HG02588 (cell line): ENCODE data around the gene DNAH1.

Experiments
- ATAC-seq: cut with Tn5 transposase; IDR thresholded peaks from one replicate; pipeline ENCODE4 v1.9.1; 2021; ENCODE audit warnings: mild to moderate bottlenecking, moderate library complexity; ENCODE audit not compliant: unreplicated experiment

DNAH1 gene

DNA sequence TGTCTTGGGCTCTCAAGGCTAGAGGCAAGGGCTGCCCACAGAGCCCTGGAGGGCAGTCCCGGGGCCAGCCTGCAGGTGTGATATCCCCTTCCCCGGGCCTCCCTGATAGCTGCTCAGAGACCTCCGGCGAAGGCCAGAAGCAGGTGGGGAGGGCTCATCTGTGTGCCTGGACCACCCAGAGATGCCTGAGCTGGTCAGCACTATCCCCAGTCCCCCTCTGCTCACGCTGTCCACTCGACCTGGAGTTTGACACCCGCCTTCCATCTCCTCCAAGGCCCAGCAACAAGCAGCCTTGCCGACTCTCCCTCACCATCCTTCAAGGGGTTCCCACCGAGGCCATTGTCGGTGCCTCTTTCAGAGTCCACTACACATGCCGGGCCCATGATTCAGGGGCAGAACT is 39.4 kb downstream of the DNAH1 start:
- ATAC-seq: no peak

DNA sequence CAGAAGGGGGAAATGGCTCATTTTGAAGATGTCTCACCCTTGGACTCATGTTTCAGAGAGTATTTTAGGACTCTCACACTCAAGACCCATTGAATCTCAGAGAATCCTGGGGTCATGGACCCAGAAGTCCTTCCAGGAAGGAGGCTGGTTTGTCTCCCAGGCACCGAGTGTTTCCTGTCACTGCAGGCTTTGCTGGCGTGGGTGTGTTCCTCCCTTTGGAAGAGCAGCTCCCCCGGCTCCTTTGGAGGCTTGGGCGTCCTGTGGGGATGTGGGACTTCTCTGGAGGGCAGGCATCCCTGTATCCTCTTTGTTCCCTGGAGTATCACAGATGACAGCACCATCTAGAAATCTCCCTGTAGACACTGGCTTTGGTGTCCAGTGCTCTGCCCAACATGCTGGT is 40.0 kb downstream of the DNAH1 start:
- no peak for ATAC-seq

DNA sequence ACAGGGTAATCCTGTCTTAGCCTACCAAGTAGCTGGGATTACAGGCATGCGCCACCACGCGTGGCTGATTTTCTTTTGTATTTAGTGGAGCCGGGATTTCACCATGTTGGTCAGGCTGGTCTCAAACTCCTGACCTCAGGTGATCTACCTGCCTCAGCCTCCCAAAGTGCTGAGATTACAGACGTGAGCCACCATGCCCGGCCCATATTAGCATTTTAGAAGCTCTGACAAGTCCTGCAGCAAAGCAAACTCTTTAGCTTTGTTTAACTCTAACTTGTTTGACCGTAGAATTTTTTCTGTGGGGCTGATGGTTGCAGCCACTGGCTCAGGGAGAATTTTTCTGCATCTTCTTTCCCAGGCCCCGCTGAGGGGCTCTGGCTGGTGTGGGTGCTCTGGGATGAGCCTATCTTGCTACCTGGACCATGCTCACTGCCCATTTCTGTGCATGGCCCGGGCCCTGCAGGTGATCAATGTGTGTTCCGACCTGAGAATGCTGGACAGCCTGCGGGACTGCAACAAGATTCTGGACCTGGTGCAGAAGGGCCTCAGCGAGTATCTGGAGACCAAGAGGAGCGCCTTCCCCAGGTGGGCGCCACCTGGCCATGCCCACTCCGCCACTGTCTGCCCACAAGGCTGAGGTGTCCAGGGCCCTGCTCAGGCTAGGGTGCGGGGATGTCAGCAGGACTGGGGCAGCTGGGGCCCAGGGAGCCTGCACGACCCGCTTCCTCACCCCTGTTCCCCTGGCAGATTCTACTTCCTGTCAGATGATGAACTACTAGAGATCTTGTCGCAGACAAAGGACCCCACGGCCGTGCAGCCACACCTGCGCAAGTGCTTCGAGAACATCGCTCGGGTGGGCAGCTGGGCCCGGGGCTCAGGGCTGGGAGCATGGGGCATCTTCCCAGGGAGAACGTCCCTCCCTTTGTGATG is 41.3 kb downstream of the DNAH1 start:
- ATAC-seq: no peak

DNA sequence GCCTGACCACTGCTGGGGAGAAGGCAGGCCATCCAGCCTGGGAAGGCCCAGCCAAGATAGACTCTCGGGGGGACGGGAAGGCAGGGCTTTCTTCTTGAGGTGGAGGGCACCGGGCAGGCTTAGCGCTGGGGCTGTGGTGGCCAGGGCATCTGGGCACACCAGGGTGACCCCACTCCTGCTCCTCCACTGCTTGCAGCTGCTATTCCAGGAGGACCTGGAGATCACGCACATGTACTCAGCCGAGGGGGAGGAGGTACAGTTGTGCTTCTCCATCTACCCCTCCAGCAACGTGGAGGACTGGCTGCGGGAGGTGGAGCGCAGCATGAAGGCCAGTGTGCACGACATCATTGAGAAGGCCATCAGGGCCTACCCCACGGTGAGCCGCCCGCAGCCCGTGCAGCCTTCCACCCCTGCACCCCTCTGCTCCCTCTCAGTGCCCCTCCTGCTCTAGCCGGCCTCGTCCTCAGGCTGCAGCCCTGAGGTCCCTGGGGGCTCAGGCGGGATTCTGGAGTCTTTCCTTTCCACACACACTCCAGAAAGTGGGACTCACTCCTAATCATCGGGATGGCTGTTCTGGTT is 42.3 kb downstream of the DNAH1 start:
- ATAC-seq: no peak

DNA sequence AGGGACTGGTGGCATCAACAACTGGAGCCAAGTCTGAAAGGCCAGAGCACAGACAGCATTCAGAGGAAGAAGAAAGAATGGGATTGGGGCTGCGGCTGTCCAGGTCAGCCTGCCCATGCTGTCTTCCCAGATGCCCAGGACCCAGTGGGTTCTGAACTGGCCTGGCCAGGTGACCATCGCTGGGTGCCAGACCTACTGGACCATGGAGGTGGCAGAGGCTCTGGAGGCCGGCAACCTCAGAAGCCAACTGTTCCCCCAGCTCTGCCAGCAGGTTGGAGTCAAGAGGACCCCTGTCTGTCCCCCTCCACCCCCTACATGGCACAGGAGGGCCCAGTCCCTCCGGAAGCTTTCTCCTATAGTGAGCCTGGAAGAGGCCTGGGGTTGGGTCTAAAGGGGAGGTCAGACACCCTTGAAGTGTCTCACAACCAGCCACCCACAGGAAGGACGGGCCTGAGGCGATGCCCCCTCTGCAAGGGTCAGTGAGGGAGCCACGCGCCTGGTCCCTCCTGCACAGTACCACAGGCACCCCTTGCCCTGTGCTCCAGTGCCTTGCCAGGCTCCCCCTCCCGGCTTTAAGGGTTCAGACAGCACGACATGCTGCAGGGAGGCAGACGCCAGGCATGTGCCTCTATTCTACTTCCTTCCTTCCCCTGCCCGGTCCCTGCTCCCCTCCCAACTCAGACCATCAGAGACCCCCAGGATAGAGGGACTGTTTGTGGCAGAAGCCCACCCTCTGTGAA is 43.2 kb downstream of the DNAH1 start:
- no peak for ATAC-seq

DNA sequence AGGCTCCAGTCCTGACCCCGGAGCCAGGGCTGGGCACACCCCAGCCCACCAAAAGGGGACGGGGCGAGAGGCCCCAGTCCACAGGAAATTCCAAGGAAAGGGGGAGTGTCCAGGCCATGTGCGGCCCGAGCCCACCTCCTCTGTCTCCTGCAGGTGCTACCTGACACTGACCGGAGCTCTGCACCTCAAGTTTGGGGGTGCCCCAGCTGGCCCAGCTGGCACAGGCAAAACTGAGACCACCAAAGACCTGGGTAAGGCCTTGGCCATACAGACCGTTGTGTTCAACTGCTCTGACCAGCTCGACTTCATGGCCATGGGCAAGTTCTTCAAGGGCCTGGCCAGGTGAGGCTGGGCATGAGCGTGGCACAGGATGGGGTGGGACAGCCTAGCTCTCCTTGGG is 44.9 kb downstream of the DNAH1 start:
- ATAC-seq: no peak

DNA sequence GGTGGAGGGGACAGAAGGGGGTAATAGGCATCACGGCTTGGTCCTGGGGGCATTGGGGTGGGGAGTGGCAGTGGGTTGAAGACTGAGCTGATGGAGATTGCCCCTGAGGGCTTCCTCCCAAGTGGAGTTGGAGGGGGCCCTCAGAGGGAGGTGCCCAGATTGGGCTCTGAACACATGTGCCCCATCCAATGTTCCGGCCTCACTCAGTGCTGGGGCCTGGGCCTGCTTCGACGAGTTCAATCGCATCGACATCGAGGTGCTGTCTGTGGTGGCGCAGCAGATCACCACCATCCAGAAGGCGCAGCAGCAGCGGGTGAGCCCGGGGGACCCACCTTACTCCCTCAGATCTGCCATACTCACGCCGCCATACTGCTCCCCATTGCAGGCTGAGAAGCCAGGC is 45.3 kb downstream of the DNAH1 start:
- no peak for ATAC-seq

DNA sequence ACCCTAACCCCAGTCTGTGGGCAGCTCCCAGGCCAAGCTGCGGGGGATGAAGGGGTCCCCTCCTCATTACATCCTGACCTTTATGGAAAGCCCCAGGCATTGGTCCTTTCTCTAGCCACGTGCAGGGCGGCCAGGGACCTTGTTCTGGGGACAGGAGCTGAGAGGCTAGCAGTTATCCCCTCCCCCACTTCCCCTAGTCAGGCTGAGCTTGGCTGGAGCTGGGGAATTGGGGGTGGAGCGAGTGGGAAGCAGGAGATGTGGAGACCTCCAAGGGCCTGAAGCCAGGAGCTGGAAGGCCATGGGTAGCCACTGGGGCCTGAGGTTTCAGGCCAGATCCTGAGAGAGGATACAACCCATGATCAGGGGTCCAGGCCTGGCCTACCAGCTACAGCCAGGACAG is 45.8 kb downstream of the DNAH1 start:
- no peak for ATAC-seq

DNA sequence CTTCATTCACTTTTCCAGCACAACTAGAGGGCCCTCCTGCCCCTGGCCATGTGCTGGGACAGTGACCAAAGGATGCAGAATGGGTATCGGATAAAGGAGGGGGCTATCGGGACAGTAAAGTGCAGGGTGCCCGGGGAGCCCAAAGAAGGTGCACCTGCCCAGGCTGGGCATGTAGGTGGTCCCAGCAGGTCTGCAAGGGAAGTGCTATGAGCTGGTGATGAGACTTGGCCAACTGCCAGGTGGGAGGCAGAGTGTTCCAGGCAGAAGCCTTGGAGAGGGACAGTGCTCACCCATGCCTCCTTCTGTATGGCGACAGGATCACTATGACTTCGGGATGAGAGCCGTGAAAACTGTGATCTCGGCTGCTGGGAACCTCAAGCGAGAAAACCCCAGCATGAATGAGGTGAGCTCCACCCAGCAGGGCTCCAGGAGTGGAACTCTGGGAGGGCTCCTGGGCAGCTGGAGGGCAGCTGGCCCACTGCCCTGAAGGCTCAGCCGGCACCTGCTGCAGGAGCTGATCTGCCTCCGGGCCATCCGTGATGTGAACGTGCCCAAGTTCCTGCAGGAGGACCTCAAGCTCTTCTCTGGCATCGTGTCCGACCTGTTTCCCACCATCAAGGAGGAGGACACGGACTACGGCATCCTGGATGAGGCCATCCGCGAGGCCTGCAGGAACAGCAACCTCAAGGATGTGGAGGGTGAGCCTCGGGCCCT is 48.4 kb downstream of the DNAH1 start:
- no peak for ATAC-seq

DNA sequence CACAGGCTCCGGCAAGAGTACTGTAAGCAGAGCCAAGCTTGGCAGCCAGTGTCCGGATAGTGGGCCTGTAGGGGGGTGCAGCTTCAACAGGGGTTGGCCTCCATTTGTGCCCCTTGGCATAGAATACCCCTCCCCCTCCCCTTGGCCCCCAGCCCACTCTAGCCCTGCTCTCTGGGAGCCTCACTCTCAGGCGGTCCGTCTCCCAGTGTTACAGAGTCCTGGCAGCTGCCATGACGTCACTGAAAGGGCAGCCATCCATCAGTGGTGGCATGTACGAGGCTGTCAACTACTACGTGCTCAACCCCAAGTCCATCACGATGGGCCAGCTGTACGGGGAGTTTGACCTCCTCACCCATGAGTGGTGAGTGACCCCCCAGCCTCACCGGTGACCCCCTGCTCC is 50.4 kb downstream of the DNAH1 start:
- no peak for ATAC-seq

DNA sequence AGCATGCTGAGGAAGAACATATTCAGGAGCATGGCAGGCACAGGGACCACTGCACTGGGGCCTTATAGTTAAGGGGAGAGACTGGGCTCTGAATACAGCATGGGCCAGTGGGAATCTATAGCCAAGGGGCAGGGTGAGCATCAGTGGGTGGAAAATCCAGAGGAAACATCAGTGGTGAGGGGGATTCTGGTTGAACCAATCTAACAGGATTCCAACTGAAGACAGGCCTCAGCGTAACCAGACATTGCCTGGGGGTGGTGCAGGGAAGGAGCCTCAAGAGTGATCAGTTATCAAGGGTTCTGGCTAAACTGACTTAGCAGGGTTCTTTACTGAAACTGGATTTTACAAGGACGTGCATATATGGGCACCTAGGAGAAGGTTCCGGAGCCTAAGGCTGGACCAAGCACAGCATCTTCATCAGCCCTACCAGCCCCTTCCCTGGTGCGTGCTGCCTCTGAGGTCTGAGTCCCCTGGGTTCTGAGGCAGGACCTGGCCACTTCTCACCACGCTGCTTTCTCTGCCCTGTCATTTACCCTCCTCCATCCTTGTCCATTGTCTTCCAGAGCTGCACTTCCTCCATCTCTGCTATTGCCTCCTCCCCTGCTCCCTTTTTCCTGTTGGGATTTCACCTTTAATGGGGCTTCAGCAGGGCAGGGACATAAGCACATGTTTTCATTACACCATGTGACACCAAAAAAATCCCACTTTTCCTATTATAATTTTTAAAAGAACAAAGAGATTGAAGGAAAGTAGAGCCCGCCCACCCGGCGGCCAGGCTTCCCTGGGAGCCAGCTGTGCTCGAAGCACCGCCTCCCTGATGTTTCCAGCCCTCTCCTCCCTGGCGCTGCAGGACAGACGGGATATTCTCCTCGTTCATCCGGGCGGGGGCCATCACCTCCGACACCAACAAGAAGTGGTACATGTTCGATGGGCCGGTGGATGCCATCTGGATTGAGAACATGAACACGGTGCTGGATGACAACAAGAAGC is 52.1 kb downstream of the DNAH1 start:
- no peak for ATAC-seq

DNA sequence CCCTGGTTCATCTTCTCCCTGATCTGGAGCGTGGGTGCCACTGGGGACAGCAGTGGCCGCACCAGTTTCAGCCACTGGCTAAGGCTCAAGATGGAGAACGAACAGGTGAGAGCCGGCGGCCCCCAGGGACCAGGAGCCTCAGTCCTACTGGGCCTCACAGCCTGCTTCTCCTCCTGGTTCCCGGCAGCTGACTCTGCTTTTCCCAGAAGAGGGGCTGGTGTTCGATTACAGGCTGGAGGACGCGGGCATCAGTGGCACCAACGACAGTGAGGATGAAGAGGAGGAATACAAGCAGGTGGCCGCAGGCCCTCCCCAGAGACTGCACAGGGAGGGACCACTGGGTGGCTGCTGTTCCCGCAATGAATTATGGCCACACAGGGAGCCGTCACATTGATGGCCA is 54.4 kb downstream of the DNAH1 start:
- no peak for ATAC-seq

DNA sequence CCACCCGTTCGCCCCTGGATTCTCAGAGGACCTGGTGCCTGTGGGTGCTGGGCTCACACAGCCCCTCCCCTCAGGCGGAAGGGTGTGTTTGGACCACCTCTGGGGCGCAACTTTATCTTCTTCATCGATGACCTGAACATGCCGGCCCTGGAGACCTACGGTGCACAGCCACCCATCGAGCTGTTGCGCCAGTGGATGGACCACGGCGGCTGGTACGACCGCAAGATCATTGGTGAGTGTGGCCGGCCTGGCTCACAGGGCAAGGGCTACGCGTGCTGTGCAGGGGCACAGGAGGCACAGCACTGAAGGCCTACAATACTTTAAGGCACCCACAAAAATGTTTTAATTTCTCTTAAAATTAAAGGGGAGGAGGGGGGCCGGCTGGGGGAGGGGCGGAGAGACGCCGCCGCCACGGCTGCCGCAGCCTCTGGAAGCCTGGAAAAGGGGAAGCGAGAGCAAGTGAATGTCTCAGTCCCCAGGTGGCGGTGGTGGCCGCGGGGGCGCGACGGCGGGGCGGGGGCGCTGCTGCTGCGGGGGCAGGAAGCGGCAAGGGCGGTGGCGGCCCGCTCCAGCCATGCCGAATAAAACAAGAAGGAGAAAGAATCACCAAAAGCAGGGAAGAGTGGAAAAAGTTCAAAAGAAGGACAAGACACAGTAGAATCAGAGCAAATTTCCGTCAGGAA is 56.8 kb downstream of the DNAH1 start:
- ATAC-seq: no peak

DNA sequence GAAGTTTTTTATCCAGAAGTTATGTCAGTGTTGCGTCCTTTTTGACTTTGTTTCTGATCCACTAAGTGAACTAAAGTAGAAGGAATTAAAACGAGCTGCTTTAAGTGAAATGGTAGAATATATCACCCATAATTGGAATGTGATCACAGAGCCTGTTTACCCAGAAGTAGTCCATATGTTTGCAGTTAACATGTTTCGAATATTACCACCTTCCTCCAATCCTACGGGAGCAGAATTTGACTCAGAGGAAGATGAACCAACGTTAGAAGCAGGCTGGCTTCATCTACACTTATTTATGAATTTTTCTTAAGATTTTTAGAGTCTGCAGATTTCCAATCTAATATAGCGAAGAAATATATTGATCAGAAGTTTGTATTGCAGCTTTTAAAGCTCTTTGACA is 57.6 kb downstream of the DNAH1 start:
- no peak for ATAC-seq

DNA sequence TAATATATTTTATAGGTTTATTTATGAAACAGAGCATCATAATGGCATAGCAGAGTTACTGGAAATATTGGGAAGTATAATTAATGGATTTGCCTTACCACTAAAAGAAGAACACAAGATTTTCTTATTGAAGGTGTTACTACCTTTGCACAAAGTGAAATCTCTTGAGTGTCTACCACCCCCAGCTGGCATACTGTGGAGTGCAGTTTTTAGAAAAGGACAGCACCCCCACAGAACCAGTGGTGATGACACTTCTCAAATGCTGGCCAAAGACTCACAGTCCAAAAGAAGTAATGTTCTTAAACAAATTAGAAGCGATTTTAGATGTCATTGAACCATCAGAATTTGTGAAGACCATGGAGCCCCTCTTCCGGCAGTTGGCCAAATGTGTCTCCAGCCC is 58.1 kb downstream of the DNAH1 start:
- ATAC-seq: no peak

DNA sequence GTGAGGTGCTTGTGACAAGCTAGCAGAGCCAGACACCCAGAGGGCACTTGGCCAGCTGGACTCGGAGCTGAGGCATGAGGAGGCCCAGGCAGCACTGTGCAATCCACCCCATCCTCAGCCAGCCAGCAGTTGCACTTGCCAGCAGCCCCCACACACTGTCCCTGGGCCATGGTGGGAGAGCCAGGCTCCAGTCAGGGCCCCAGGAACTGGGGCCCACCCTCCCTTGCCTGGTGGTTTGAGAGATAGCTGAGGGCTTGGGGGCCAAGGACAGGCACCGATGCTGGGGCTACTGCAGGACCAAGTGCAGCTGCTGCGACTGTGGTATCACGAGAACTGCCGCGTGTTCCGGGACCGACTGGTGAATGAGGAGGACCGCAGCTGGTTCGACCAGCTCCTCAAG is 63.5 kb downstream of the DNAH1 start:
- ATAC-seq: no peak

DNA sequence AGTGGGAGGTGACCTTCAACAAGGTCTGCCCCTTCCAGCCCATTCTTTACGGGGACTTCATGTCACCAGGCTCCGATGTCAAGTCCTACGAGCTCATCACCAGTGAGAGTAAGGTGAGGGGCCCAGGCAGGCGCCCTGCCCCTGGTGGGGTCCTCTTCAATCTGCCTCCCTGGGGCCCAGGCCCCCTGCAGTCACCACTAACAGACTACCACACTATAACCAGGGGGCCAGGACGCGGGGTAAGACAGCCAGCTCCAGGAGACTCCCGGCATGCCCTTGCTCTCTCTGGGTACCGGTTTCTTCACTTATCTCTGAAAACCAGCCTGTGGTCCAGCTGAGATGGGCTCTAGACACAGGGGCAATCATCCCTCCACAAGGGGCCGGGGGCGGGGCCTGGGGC is 63.9 kb downstream of the DNAH1 start:
- no peak for ATAC-seq

DNA sequence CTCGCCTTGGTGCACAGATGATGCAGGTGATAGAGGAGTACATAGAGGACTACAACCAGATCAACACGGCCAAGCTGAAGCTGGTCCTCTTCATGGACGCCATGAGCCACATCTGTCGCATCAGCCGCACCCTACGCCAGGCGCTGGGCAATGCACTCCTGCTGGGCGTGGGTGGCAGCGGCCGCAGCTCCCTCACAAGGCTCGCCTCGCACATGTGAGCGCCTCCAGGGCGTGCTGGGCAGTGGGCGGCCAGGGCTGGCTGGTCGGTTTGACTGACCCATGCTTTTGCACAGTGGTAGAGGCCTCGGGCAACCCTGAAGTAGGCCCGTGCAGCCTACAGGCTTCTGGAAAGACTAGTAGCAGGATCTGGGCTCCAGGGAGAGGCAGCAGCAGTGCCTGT is 65.5 kb downstream of the DNAH1 start:
- no peak for ATAC-seq

DNA sequence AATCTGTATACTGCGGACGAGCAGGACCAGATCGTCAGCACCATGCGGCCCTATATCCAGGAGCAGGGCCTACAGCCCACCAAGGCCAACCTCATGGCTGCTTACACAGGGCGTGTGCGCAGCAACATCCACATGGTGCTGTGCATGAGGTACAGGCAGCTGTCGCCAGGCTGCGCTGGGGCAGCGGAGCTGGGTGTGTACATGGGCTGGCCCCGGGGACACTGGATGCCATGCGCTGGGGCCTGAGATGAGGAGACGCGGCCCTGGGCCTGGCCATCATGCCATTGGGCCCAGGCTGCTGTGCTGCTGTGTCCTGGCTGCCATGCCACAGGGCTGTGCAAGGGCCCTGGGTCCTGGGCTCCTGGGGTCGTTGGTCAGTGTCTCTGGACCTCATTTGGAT is 67.3 kb downstream of the DNAH1 start:
- no peak for ATAC-seq
